DOHH2 (cell line): ENCODE data around the gene UBXN7.
"Not testable (repeated sequence)": the region's sequence is repeated elsewhere in the genome, so short reads cannot be mapped to it uniquely, and the experiment has no call there.

ENCODE experiments used
- EZH2phosphoT487 ChIP-seq: fragments of 200-600 bp; sonication (generic); IDR thresholded peaks from 2 replicates; pipeline ENCODE4 v1.6.1; 2017; ENCODE audit warnings: borderline replicate concordance, mild to moderate bottlenecking, antibody characterized with exemption, low read length, moderate library complexity, mixed read lengths
- TF ChIP-seq, protein P1 (sequence below): fragments of 200-600 bp; sonication (generic); IDR thresholded peaks from one replicate; pipeline ENCODE4 v1.5.1; 2014; ENCODE audit warnings: antibody characterized with exemption, mild to moderate bottlenecking, low read depth, low read length; ENCODE audit not compliant: poor library complexity, severe bottlenecking

DNA sequence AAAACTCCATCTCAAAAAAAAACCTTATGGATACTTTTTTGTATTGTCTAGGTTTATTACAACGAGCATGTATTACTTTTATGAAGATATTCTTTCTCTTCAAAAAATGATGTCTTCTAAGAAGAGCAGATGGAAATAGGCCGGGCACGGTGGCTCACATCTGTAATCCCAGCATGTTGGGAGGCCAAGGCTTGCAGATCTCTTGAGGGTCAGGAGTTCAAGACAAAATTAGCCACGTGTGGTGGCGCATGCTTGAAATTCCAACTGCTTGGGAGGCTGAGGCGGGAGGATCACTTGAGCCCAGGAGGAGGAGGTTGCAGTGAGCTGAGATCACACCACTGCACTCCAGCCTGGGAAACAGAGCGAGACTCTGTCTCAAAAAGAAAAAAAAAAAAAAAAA is 118.1 kb downstream of the UBXN7 start:
- TF ChIP-seq, protein P1, sequence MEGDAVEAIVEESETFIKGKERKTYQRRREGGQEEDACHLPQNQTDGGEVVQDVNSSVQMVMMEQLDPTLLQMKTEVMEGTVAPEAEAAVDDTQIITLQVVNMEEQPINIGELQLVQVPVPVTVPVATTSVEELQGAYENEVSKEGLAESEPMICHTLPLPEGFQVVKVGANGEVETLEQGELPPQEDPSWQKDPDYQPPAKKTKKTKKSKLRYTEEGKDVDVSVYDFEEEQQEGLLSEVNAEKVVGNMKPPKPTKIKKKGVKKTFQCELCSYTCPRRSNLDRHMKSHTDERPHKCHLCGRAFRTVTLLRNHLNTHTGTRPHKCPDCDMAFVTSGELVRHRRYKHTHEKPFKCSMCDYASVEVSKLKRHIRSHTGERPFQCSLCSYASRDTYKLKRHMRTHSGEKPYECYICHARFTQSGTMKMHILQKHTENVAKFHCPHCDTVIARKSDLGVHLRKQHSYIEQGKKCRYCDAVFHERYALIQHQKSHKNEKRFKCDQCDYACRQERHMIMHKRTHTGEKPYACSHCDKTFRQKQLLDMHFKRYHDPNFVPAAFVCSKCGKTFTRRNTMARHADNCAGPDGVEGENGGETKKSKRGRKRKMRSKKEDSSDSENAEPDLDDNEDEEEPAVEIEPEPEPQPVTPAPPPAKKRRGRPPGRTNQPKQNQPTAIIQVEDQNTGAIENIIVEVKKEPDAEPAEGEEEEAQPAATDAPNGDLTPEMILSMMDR, result not testable (repeated sequence)
- TF ChIP-seq EZH2phosphoT487, result not testable (repeated sequence)
